GM19099 (cell line): ENCODE data around the gene SSTR4.

Experiments
- POLR2A ChIP-seq: IDR thresholded peaks from 3 replicates; pipeline ENCODE4 v1.6.1; 2011; ENCODE audit warnings: low read depth; ENCODE audit not compliant: insufficient read length; ENCODE audit errors: extremely low read depth

Gene SSTR4

GRCh38 chr20:23009636-23010035 lies 25.5 kb upstream of the SSTR4 start:
- no peak for TF ChIP-seq POLR2A

GRCh38 chr20:23010096-23010495 lies 25.0 kb upstream of the SSTR4 start:
- no peak for TF ChIP-seq POLR2A

- TF ChIP-seq POLR2A = no peak
These were observed 23.9 kb upstream of the SSTR4 start for GRCh38 chr20:23011008-23011721.

- TF ChIP-seq POLR2A = no peak
These were observed 21.7 kb upstream of the SSTR4 start for GRCh38 chr20:23013429-23013828.

DNA sequence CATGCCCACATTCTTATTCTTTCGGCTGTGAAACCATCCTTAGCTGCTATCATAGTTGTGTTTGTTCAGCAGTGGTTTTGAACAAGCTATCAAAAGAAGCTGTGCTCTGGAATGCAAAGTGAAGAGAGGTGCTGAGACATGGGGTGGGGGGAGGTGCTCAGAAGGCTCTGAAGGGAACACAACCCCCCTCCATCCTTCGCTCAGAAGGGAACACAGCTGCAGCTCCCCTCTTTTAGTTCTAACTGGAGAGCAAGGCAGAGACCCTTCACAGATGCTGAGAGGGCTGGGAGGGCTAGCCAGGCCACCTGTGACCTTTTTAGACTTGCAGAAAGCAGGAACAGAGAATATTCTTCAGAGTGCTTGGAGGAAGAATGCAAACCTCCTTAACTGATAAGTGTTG lies 17.6 kb upstream of the SSTR4 start:
- TF ChIP-seq POLR2A = no peak

GRCh38 chr20:23018432-23018831 lies 16.7 kb upstream of the SSTR4 start:
- TF ChIP-seq POLR2A = no peak

GRCh38 chr20:23018941-23019340 lies 16.2 kb upstream of the SSTR4 start:
- TF ChIP-seq POLR2A = no peak

DNA sequence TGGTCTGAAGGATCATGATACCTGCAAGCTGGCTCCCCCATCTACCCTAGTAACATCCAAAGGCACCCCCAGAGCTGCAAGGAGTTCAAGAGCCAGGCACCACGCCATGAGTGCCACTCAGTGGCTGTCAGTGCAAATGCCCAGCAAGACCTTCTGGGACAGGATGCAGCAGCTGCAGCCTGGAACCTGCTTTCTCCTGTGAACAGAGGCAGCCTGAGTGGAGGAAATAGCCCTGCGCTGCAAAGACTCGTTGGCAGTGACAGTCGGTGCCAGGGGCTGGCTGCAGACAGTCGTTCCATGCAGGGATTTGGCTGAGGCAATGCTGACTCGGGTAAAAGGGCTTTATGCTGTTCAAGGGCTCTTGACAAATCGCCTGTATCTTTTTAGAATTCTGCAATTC lies 15.7 kb upstream of the SSTR4 start:
- no peak for TF ChIP-seq POLR2A

DNA sequence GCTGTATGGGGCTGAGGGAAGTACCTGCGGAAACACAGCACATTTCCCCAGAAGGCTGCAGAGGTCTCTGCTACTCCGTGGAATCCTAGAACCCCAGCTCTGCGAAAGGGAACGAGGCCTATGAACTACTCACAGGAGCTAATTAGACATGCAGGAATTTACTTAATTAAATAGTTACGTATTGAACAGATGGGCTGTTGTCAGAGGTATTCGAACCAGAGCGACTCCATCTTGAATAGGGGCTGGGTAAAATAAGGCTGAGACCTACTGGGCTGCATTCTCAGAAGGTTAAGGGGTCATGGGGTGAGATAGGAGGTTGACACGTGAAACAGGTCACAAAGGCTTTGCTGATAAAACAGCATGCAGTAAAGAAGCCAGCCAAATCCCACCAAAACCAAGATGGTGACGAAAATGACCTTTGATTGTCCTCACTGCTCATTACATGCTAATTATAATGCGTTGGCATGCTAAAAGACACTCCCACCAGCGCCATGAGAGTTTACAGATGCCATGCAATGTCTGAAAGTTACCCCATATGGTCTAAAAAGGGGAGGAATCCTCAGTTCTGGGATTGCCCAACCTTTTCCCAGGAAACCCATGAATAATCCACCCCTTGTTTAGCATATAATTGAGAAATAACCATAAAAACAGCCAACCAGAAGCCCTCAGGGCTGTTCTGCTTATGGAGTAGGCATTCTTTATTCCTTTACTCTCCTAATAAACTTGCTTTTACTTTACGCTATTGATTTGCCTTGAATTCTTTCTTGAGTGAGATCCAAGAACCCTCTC lies 14.7 kb upstream of the SSTR4 start:
- no peak for TF ChIP-seq POLR2A

DNA sequence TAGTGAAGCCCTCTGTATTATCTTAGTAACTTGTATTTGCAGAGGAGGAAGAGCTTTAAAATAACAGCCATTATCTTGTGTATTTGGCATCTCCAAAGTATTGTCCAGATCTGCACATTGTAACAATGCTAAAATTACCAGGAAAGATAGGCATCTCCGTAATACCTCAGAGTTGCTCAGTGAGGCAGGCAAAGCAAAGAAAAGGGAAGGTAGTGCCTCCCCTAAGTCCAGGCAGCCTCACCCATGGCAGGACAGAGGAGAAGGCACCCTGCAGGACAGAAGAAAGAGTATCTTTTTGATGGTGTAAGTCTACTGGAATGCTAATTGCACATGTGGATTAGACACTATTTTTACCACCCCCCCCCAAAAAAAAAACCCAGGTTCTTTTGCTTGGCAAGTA lies 13.6 kb upstream of the SSTR4 start:
- no peak for TF ChIP-seq POLR2A

DNA sequence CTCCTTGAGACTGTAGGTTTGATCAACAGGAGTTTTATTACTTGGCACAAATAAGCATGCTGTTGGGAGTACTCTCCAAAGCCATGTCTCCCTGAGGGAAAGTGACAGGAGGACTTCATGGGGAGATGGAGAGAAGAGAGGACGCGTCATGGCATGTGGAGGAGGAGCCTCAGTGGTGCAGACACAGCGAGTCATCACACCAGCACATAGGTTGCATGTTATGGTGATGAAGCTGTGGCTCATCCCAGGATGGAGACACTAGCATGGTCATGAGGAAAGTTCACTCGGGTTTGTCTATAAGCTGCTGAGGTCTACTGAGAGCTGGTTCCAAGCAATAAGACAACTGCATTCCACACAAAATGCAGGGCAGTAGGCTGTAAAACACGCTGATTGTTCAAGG lies 13.2 kb upstream of the SSTR4 start:
- no peak for TF ChIP-seq POLR2A

DNA sequence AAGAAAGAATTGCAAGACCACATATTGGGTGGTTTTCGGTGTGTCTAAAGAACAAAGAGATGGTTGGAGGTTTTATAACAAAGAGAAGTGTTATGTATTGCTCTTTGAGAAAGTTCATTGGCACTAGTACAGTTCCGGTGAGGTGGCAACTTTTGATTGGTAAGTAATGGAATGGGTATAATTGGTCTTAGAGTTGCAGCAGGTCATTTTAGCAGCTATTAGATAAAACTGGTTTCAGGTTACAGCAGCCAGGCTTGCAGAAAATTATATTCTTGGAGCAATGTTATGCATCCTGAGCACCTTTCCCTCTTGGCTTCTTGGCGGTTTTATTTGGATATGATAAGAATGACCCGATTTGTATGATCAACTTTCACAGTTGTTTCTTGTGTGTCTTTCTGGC lies 12.3 kb upstream of the SSTR4 start:
- no peak for TF ChIP-seq POLR2A

DNA sequence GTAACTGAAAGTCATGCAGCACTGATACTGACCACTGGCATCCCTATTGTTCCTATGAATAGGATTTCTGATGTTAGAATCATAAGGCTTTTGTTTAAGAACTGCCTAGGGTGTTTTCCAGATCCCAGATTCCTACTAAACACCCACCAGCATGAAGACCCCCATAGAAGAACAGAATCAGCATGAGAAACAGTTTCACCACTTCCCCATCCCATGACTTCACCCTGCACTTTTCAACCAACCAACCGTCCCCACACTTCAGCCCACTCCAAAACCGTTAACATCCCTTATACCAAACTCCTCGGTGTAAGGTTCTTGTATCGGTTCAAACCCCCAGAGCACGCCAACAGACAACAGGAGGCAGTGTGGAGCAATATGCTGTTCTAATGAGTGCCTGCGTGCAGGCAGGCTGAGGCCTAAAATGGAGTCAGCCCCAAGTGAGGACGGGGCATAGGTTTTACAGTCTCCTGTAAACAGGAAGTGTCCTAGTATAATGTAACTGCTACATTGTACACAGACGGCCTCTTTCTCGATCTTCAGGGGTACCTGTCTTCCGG lies 11.4 kb upstream of the SSTR4 start:
- TF ChIP-seq POLR2A = no peak

- no peak for TF ChIP-seq POLR2A
These were observed 10.4 kb upstream of the SSTR4 start for GRCh38 chr20:23024701-23025100.

DNA sequence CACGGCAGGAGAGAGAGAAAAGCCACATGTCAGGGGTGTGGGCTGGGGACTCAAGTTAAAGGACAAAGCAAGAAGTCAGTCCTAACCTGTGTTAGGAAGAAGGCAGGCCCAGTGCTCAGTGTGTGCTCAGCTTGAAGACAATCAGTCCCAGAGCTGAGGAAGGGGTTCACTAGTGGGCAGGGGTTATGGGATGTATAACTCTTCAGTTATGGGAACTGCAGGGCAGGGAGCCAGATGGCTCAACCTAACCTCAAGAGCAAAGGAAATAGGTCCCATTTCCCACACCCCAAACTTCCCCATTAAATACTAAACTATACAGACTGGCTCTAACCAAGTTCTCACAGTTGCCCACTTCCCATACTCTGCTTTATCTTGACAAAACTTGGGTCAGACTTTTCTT lies 7.4 kb upstream of the SSTR4 start:
- no peak for TF ChIP-seq POLR2A

- TF ChIP-seq POLR2A = no peak
These were observed 6.7 kb upstream of the SSTR4 start for GRCh38 chr20:23028392-23028791.

DNA sequence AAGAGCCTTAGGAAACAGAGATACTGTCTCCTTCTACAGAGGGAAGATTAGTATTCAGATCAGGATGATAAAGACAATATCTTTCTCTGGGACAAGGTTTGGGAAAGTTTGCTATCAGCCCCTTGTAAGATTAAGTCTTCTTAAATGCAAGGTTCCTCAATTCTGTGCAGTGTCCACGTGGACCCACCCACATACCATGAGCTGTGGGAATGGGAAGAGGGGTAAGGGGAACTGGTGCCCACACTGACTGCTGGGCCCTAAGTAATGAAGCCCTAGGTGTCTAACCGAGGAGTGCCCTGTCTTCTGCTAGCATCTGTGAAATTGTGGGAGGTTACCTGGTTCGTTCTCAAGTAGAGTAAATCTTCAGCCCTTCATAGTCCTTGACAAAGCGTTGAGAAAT lies 5.8 kb upstream of the SSTR4 start:
- TF ChIP-seq POLR2A = no peak

- TF ChIP-seq POLR2A = no peak
These were observed 3.8 kb upstream of the SSTR4 start for GRCh38 chr20:23031346-23031745.
